ENCODE data around the gene MTO1. TPM values are rescaled to one million over a fixed set of nuclear protein-coding genes. Genes with fewer than 3 reads are reported as not detected.

The MTO1 gene
- total RNA-seq, 1 experiment from 2014 or later, result 31.6 TPM

- DNase-seq, result no peak
- Mint-ChIP-seq H3K9me3 (ENCODE audit: low read depth, unreplicated experiment) (no peaks in the 10 kb centered on the region), H3K4me1 (ENCODE audit: low read depth, unreplicated experiment) (no peaks in the 10 kb centered on the region), H3K27ac (ENCODE audit: unreplicated experiment) (no peak overlapping the region), H3K36me3 (ENCODE audit: insufficient read depth, unreplicated experiment) (peaks cover 31% of the 10 kb centered on the region), H3K4me3 (ENCODE audit: low read depth, unreplicated experiment) (no peak overlapping the region), H3K27me3 (ENCODE audit: unreplicated experiment) (no peaks in the 10 kb centered on the region)
- TF ChIP-seq CTCF (IDR thresholded peaks at IDR 0.05; ENCODE audit: unreplicated experiment), result no peak
- BruUV-seq (replicated peaks), result no TSS peak
- intact Hi-C loops (cut with micrococcal nuclease; ENCODE audit: unreplicated experiment), result no loop called here
- CTCF ChIA-PET, result no interaction called here
Measured at GRCh38 chr6:73435236-73435635, 26.3 kb upstream of the MTO1 start.

DNA sequence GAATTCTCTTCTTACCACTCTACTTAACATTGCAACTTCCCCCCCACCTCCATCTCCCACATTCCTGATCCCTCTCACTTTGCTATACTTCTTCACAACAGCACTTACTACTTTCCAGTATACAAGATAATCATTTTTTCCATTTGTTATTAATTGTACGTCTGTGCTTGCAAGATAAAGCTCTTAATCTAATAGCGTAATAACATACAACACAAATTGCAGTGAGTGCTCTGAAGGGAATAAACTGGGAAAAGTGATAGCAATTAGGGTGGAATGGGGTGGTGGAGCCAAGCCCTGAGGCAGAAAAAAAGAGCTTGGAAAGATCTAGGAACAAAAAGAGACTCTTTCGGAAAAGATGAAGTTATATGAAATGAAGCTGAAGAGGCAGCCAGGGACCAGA, 18.0 kb upstream of the MTO1 start:
- Mint-ChIP-seq H3K4me3 (ENCODE audit: low read depth, unreplicated experiment) (no peak overlapping the region), H3K27me3 (ENCODE audit: unreplicated experiment) (no peaks in the 10 kb centered on the region), H3K27ac (ENCODE audit: unreplicated experiment) (no peak overlapping the region), H3K36me3 (ENCODE audit: insufficient read depth, unreplicated experiment) (peaks cover 47% of the 10 kb centered on the region), H3K9me3 (ENCODE audit: low read depth, unreplicated experiment) (no peaks in the 10 kb centered on the region), H3K4me1 (ENCODE audit: low read depth, unreplicated experiment) (peaks cover 9% of the 10 kb centered on the region)
- BruUV-seq (replicated peaks), result no TSS peak
- no peak for DNase-seq
- intact Hi-C loops (cut with micrococcal nuclease; ENCODE audit: unreplicated experiment), result no loop called here
- no peak for TF ChIP-seq CTCF (IDR thresholded peaks at IDR 0.05; ENCODE audit: unreplicated experiment)
- CTCF ChIA-PET, result no interaction called here

DNA sequence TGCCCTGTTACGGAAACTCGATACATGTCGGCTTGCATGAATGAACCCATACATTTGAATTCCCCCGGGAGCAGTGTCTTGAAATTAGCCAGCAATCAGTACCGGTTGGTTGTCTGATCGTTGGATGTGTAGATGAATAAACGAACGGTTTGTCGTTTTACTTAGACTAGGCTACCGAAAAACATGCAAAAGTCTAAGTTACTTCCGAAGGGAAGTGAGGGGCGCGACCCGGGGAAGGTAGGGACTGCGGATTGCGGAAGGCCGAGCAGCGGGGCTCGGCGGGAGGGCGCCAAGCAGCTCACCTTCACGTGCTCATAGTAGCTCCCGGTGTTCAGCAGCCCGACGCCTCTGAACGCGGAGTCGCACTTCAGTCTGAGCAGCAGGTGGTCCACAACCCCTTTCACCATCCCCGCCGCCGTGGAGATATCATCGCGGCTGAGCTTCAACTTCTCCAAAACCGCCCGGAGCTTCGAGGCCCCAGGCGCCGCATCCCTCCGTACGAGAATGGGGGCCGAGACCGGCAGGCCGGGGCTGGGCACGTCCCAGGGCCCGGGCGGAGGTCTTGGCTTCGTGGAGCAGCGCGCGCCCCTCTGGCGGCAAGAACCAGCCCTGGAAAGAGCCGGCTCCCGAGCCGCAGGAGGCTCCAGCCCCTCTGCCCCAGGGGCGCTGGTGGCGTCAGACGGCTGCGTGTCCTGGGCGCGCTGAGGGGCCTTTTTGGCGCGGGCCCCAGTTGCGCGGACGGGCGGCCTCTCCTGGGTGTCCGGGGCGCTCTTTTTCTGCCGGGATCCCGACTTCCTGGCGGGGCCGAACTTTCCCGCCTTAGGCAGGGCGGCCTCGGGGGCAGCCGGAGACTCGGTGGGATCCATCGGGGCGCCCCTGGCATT, 10.1 kb upstream of the MTO1 start:
- TF ChIP-seq CTCF (IDR thresholded peaks at IDR 0.05; ENCODE audit: unreplicated experiment), result no peak
- Mint-ChIP-seq H3K4me1 (ENCODE audit: low read depth, unreplicated experiment) (peaks cover 8% of the 10 kb centered on the region), H3K4me3 (ENCODE audit: low read depth, unreplicated experiment) (peak overlapping the region; percentile 70), H3K27ac (ENCODE audit: unreplicated experiment) (peak overlapping the region; percentile 77), H3K9me3 (ENCODE audit: low read depth, unreplicated experiment) (no peaks in the 10 kb centered on the region), H3K27me3 (ENCODE audit: unreplicated experiment) (no peaks in the 10 kb centered on the region), H3K36me3 (ENCODE audit: insufficient read depth, unreplicated experiment) (peaks cover 45% of the 10 kb centered on the region)
- intact Hi-C loops (cut with micrococcal nuclease; ENCODE audit: unreplicated experiment), result no loop called here
- CTCF ChIA-PET, result interaction anchor here (0.5 to 1.4 kb wide), 5 partner anchors 10 to 426 kb away, joined by 4 read pairs; partner anchors contain the start of gene MTO1
- DNase-seq, result peak; percentile 56
- BruUV-seq (replicated peaks), result no TSS peak

GRCh38 chr6:73452107-73452461, 9.5 kb upstream of the MTO1 start, which contains the start of gene CGAS:
CGAS (minus strand) TSS chr6:73452297; CDS start chr6:73452181, 116 bp downstream.
- intact Hi-C loops (cut with micrococcal nuclease; ENCODE audit: unreplicated experiment), result no loop called here
- no peaks in the 10 kb centered on the region for H3K9me3 Mint-ChIP-seq (ENCODE audit: low read depth, unreplicated experiment)
- CTCF ChIA-PET, result interaction anchor here (0.5 to 1.4 kb wide), 3 partner anchors 9 to 265 kb away, joined by 4 read pairs; partner anchors contain the start of gene MTO1

More at GRCh38 chr6:73452107-73452461, 9.5 kb upstream of the MTO1 start, which contains the start of gene CGAS:
- Mint-ChIP-seq H3K36me3 (ENCODE audit: insufficient read depth, unreplicated experiment) (peaks cover 45% of the 10 kb centered on the region), H3K27me3 (ENCODE audit: unreplicated experiment) (no peaks in the 10 kb centered on the region), H3K4me3 (ENCODE audit: low read depth, unreplicated experiment) (peak within 1 kb of the TSS; percentile 70), H3K27ac (ENCODE audit: unreplicated experiment) (peak within 1 kb of the TSS; percentile 77), H3K4me1 (ENCODE audit: low read depth, unreplicated experiment) (peaks cover 8% of the 10 kb centered on the region)
- no peak for TF ChIP-seq CTCF (IDR thresholded peaks at IDR 0.05; ENCODE audit: unreplicated experiment)
- peak; percentile 82 for DNase-seq
- TSS peak; percentile 46 for BruUV-seq (replicated peaks)
